ENCODE data around the gene BTBD2. TPM values are rescaled to one million over a fixed set of nuclear protein-coding genes. Genes with fewer than 3 reads are reported as not detected.

The BTBD2 gene
- total and polyA plus RNA-seq, 2 of the 8 experiments (the other 6 are each of a cell fraction or from before 2014, with no cell fraction given) = 91.7 to 92.3 TPM

- Histone ChIP-seq H3K9me3 (ENCODE audit: insufficient read depth in 2 of 2, low read depth in 1 of 2, low read length in 1 of 2) (no peaks in the 10 kb centered on the region), H3K79me1 (ENCODE audit: low read depth, low read length) (peaks cover 8% of the 10 kb centered on the region), H2BK20ac (ENCODE audit: low read length) (no peak overlapping the region), H2AFZ (ENCODE audit: low read length) (no peak overlapping the region), H3K4me3 (ENCODE audit: extremely low read depth in 1 of 4, insufficient read depth in 2 of 4, low read depth in 3 of 4, low read length in 4 of 4) (peak overlapping the region in 3 of 4 experiments; percentile 2 to 50 (median 4); a peak in 4 of 8 replicates), H3K9ac (replicated peaks in 1 of 4; ENCODE audit: extremely low read depth in 1 of 4, low read depth in 3 of 4, low read length in 3 of 4) (peak overlapping the region in 2 of 4 experiments; percentile 66 to 71; a peak in 4 of 7 replicates), H4K8ac (ENCODE audit: extremely low read depth, insufficient read depth, low read length) (peak overlapping the region; percentile 97), H2BK120ac (replicated peaks; ENCODE audit: low read depth, low read length) (peak overlapping the region; percentile 3), H3K4me1 (replicated peaks in 1 of 4; ENCODE audit: control insufficient read depth in 3 of 4, insufficient read depth in 4 of 4, low read length in 3 of 4) (peaks cover 0 to 19% (median 14%) of the 10 kb centered on the region in 4 experiments; a peak in 5 of 7 replicates), H4K5ac (ENCODE audit: insufficient read length, low read depth, low read length) (peak overlapping the region; percentile 81), H3K18ac (ENCODE audit: extremely low read depth, low read length) (peak overlapping the region; percentile 25), H3K27me3 (replicated peaks in 1 of 4; ENCODE audit: control insufficient read depth in 3 of 4, extremely low read depth in 1 of 4, insufficient read depth in 3 of 4, low read length in 3 of 4) (no peaks in the 10 kb centered on the region), H4K20me1 (replicated peaks in 1 of 2; ENCODE audit: control insufficient read depth in 1 of 2, insufficient read depth in 2 of 2, low read length in 2 of 2) (peaks cover 8 to 36% of the 10 kb centered on the region in 2 experiments), H3K23ac (ENCODE audit: insufficient read length) (no peak overlapping the region), H3K4ac (replicated peaks; ENCODE audit: insufficient read length, low read depth, low read length) (peak overlapping the region; percentile 46), H3K27ac (ENCODE audit: low read depth, low read length) (peak overlapping the region; percentile 94), H2BK12ac (ENCODE audit: low read depth, low read length) (peak overlapping the region; percentile 87; the same call in 1 of the 2 replicates), H2BK15ac (ENCODE audit: low read length) (peak overlapping the region; percentile 46; the same call in 1 of the 2 replicates), H3K23me2 (ENCODE audit: low read depth, low read length) (no peaks in the 10 kb centered on the region), H4K91ac (replicated peaks; ENCODE audit: insufficient read length, low read length) (peak overlapping the region; percentile 91), H3K56ac (replicated peaks; ENCODE audit: insufficient read length, low read depth, low read length) (peak overlapping the region; percentile 73), H3K79me2 (ENCODE audit: control insufficient read depth in 1 of 2, insufficient read depth in 2 of 2, low read length in 2 of 2) (peaks cover 0 to 5% of the 10 kb centered on the region in 2 experiments; a peak in 1 of 4 replicates), H3K4me2 (ENCODE audit: insufficient read depth in 1 of 2, low read depth in 2 of 2, low read length in 2 of 2) (peak overlapping the region; percentile 29 to 65; a peak in 3 of 4 replicates), H3K36me3 (ENCODE audit: control insufficient read depth in 2 of 4, insufficient read depth in 4 of 4, low read length in 3 of 4) (peaks cover 7 to 46% (median 29%) of the 10 kb centered on the region in 4 experiments), H3K14ac (ENCODE audit: insufficient read length) (no peak overlapping the region), H2AK5ac (ENCODE audit: low read depth, low read length) (peak overlapping the region; percentile 60; the same call in 1 of the 2 replicates), H2BK5ac (ENCODE audit: low read depth, low read length) (peak overlapping the region; percentile 92)
- ChIA-PET CTCF (ENCODE audit: partially characterized antibody) (interaction anchor here (0.6 to 2.7 kb wide), 5 partner anchors 9 to 114 kb away, joined by 3 to 13 read pairs (median 4); partner anchors contain the start of gene MKNK2), POLR2A (ENCODE audit: partially characterized antibody) (interaction anchor here (0.6 to 27.5 kb wide), 14 partner anchors 8 to 578 kb away, joined by 3 to 524 read pairs (median 3); partner anchors contain the start of genes ADAT3, MKNK2 and SCAMP4)
- 79% methylated on average over 28 of the region's 29 CpGs; no CpG with 5 or more reads in 1 of the 2 experiments for WGBS, 2 experiments (ENCODE audit: extremely low coverage in 1 of 2, insufficient coverage in 1 of 2, insufficient read length in 1 of 2, insufficient replicate concordance in 2 of 2, low coverage in 1 of 2, low lambda C conversion rate in 2 of 2, missing lambda C conversion rate in 1 of 2)
- FAIRE-seq (no peak), DNase-seq (ENCODE audit: low read depth in 1 of 2, low spot score in 2 of 2) (no peak)
- no peak for TF ChIP-seq JUN (IDR thresholded peaks at IDR 0.05; ENCODE audit: low read depth, low read length)
- 0 out of 3 replicates have a peak, but pooled peaks of 1 of the 2 experiments have one; percentile 10 for TF ChIP-seq POLR2A (IDR thresholded peaks at IDR 0.05; ENCODE audit: control extremely low read depth in 1 of 2, low read depth in 2 of 2, low read length in 2 of 2)
- no peak for TF ChIP-seq CTBP2 (IDR thresholded peaks at IDR 0.05; ENCODE audit: borderline replicate concordance, insufficient read depth, insufficient read length, low read length)
- TF ChIP-seq SUZ12 (IDR thresholded peaks at IDR 0.05; ENCODE audit: low read length) = no peak
- TF ChIP-seq SIX5 (IDR thresholded peaks at IDR 0.05; ENCODE audit: low read depth, low read length) = no peak
- no peak for TF ChIP-seq BRCA1 (IDR thresholded peaks at IDR 0.05; ENCODE audit: low read depth, low read length)
- no peak for TF ChIP-seq KDM1A (IDR thresholded peaks at IDR 0.05; ENCODE audit: borderline replicate concordance, low read length)
- 0 out of 4 replicates have a peak, but pooled peaks of 1 of the 2 experiments have one; percentile 18 for TF ChIP-seq SIN3A (conservative IDR thresholded peaks at IDR 0.05 in 1 of 2, IDR thresholded peaks at IDR 0.05 in 1 of 2; ENCODE audit: low read depth in 1 of 2, low read length in 2 of 2)
- peak; percentile 2 for TF ChIP-seq KDM4A (IDR thresholded peaks at IDR 0.05; ENCODE audit: low read depth, low read length, severe bottlenecking)
- no peak for TF ChIP-seq RNF2 (IDR thresholded peaks at IDR 0.05; ENCODE audit: borderline replicate concordance, low read depth, low read length, missing control alignments, poor library complexity, severe bottlenecking)
These were observed 27.2 kb upstream of the BTBD2 start for GRCh38 chr19:2042485-2043250.
